ENCODE measurements around the gene MATCAP1. TPM values are rescaled to one million over a fixed set of nuclear protein-coding genes. Genes with fewer than 3 reads are reported as not detected.

Gene MATCAP1
- polyA plus RNA-seq, 4 donors, result 15.7 to 19.0 (median 18.2) TPM

GRCh38 chr16:67211674-67212073 lies 27.9 kb upstream of the MATCAP1 start:
- no peaks in the 10 kb centered on the region for H3K9me3 ChIP-seq (ENCODE audit: control insufficient read depth in 2 of 2, insufficient read depth in 1 of 2, low read depth in 1 of 2, low read length in 1 of 2)
- DNase-seq (no peak), FAIRE-seq (no peak)
- WGBS, 3 donors, result 85 to 91% (median 87%) methylated on average over 7 of the region's 7 CpGs
- peaks cover 0 to 5% (median 0%) of the 10 kb centered on the region in 3 donors for H3K4me1 ChIP-seq (ENCODE audit: control insufficient read depth in 3 of 3, insufficient read depth in 2 of 3, low read depth in 1 of 3, low read length in 2 of 3)
- H3K4me3 ChIP-seq (ENCODE audit: low read depth in 1 of 3, low read length in 3 of 3), result no peak overlapping the region
- H3K27me3 ChIP-seq (ENCODE audit: control insufficient read depth in 3 of 3, insufficient read depth in 3 of 3, low read length in 3 of 3), result no peaks in the 10 kb centered on the region
- peaks cover 0 to 39% (median 0%) of the 10 kb centered on the region in 3 donors for H3K36me3 ChIP-seq (ENCODE audit: control insufficient read depth in 3 of 3, insufficient read depth in 2 of 3, low read depth in 1 of 3, low read length in 3 of 3)
- H3K27ac ChIP-seq (ENCODE audit: low read depth in 1 of 3, low read length in 2 of 3), result no peak overlapping the region

GRCh38 chr16:67210069-67210937 lies 26.5 kb upstream of the MATCAP1 start:
- FAIRE-seq, result no peak
- no peaks in the 10 kb centered on the region for H3K27me3 ChIP-seq (ENCODE audit: control insufficient read depth in 3 of 3, insufficient read depth in 3 of 3, low read length in 3 of 3)
- H3K9me3 ChIP-seq (ENCODE audit: control insufficient read depth in 2 of 2, insufficient read depth in 1 of 2, low read depth in 1 of 2, low read length in 1 of 2), result no peaks in the 10 kb centered on the region
- peaks cover 0 to 42% (median 0%) of the 10 kb centered on the region in 3 donors for H3K36me3 ChIP-seq (ENCODE audit: control insufficient read depth in 3 of 3, insufficient read depth in 2 of 3, low read depth in 1 of 3, low read length in 3 of 3)
- H3K27ac ChIP-seq (ENCODE audit: low read depth in 1 of 3, low read length in 2 of 3), result no peak overlapping the region
- WGBS, 3 donors, result 82 to 86% (median 84%) methylated on average over 25 of the region's 25 CpGs
- peaks cover 0 to 5% (median 0%) of the 10 kb centered on the region in 3 donors for H3K4me1 ChIP-seq (ENCODE audit: control insufficient read depth in 3 of 3, insufficient read depth in 2 of 3, low read depth in 1 of 3, low read length in 2 of 3)
- DNase-seq, result no peak
- H3K4me3 ChIP-seq (ENCODE audit: low read depth in 1 of 3, low read length in 3 of 3), result no peak overlapping the region

DNA sequence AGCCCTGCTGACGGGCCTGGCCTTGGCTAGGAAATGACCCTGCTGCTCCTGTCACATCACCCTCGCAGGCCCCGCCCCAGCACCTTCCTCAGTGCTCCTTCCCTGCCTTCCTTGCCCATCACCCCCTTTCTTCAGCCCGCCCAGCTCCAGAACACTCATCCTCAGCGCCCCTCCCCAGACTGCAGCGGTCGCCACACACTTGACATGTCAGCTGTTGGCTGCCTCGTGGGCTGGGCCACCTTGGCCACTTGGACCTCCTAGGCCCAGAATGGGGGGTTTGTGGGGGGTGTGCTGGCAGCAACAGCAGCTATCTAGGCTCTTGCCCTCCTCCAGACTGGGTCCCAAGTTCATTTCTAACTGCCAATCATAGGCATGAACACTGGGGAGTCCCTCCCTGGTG lies 25.8 kb upstream of the MATCAP1 start:
- DNase-seq, result no peak
- 80 to 88% (median 85%) methylated on average over 7 to 8 of the region's 8 CpGs for WGBS, 3 donors
- Histone ChIP-seq H3K27ac (ENCODE audit: low read depth in 1 of 3, low read length in 2 of 3) (no peak overlapping the region), H3K36me3 (ENCODE audit: control insufficient read depth in 3 of 3, insufficient read depth in 2 of 3, low read depth in 1 of 3, low read length in 3 of 3) (peaks cover 0 to 42% (median 0%) of the 10 kb centered on the region in 3 donors), H3K4me3 (ENCODE audit: low read depth in 1 of 3, low read length in 3 of 3) (no peak overlapping the region), H3K4me1 (ENCODE audit: control insufficient read depth in 3 of 3, insufficient read depth in 2 of 3, low read depth in 1 of 3, low read length in 2 of 3) (peaks cover 0 to 5% (median 0%) of the 10 kb centered on the region in 3 donors), H3K9me3 (ENCODE audit: control insufficient read depth in 2 of 2, insufficient read depth in 1 of 2, low read depth in 1 of 2, low read length in 1 of 2) (no peaks in the 10 kb centered on the region), H3K27me3 (ENCODE audit: control insufficient read depth in 3 of 3, insufficient read depth in 3 of 3, low read length in 3 of 3) (no peaks in the 10 kb centered on the region)
- no peak for FAIRE-seq

GRCh38 chr16:67208154-67208896 lies 24.6 kb upstream of the MATCAP1 start:
- DNase-seq (no peak), FAIRE-seq (no peak)
- H3K4me1 ChIP-seq (ENCODE audit: control insufficient read depth in 3 of 3, insufficient read depth in 2 of 3, low read depth in 1 of 3, low read length in 2 of 3), result peaks cover 0 to 1% (median 0%) of the 10 kb centered on the region in 3 donors
- H3K27ac ChIP-seq (ENCODE audit: low read depth in 1 of 3, low read length in 2 of 3), result no peak overlapping the region
- WGBS, 3 donors, result 76 to 86% (median 86%) methylated on average over 10 to 11 of the region's 11 CpGs
- H3K27me3 ChIP-seq (ENCODE audit: control insufficient read depth in 3 of 3, insufficient read depth in 3 of 3, low read length in 3 of 3), result no peaks in the 10 kb centered on the region
- no peaks in the 10 kb centered on the region for H3K9me3 ChIP-seq (ENCODE audit: control insufficient read depth in 2 of 2, insufficient read depth in 1 of 2, low read depth in 1 of 2, low read length in 1 of 2)
- no peak overlapping the region for H3K4me3 ChIP-seq (ENCODE audit: low read depth in 1 of 3, low read length in 3 of 3)
- H3K36me3 ChIP-seq (ENCODE audit: control insufficient read depth in 3 of 3, insufficient read depth in 2 of 3, low read depth in 1 of 3, low read length in 3 of 3), result peaks cover 2 to 52% (median 8%) of the 10 kb centered on the region in 3 donors

DNA sequence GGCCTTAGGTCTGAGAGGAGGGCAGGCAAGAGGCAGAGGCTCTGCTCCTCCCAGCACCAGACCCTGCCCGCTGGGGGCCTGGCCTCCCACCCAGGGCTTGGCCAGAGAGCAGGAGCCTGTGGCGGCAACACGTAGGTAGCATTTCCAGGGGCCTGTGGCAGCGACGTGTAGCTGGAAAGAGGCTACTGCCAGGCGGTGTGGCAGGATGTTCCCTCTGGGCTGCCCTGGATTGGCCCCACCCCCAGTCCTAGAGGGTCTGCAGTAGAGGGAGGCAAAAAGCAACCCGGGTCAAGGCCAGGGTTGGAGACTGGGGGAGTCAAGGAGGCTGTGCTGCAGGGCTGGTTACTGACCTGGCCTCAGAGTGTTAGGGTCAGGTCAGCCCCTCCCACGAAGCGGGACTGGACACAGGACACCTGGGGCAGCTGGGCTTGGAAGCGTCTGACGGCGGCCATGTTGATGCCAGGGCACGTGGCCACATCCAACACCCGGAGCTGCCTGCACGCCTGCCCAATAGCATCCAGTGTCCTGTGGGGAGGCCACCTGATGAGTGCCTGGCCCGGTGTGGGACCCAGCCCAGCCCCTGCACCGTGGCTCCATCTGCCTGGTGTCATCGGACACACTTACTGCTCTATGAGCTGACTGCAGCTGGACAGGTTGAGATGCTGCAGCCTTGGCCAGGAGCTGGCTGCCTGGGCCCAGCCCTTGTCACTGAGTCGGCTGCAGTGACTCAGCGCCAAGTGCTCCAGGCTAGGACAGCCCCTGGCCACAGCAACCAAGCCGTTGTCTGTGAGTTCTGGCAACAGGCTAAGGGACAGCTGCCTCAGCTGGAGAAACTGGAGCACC lies 23.7 kb upstream of the MATCAP1 start:
- DNase-seq (no peak), FAIRE-seq (no peak)
- whole genome bisulfite sequencing, 3 donors, result 68 to 76% (median 75%) methylated on average over 21 of the region's 21 CpGs

DNA sequence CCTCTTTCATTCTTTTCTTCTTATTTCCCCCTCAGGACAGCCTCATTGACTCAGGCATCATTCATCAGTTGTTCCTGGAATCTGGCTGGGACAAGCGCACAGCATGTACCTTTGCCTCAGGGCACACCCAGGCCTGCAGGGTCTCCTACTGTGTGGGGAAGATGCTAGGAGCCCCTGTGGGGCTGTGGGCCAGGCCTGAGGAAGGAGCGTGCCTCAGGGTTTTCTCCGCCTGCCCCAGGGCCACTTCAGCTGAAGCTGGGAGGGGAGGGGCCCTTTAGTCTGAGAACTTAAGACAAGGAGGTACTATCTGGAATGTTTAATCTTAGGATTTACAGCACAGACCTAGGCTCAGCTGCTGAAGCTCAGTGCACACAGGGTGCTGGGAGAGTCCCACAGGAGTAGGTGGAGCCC lies 23.1 kb upstream of the MATCAP1 start:
- FAIRE-seq (no peak), DNase-seq (no peak)
- Histone ChIP-seq H3K27me3 (ENCODE audit: control insufficient read depth in 3 of 3, insufficient read depth in 3 of 3, low read length in 3 of 3) (no peaks in the 10 kb centered on the region), H3K9me3 (ENCODE audit: control insufficient read depth in 2 of 2, insufficient read depth in 1 of 2, low read depth in 1 of 2, low read length in 1 of 2) (no peaks in the 10 kb centered on the region), H3K36me3 (ENCODE audit: control insufficient read depth in 3 of 3, insufficient read depth in 2 of 3, low read depth in 1 of 3, low read length in 3 of 3) (peaks cover 2 to 67% (median 16%) of the 10 kb centered on the region in 3 donors), H3K4me1 (ENCODE audit: control insufficient read depth in 3 of 3, insufficient read depth in 2 of 3, low read depth in 1 of 3, low read length in 2 of 3) (no peaks in the 10 kb centered on the region), H3K4me3 (ENCODE audit: low read depth in 1 of 3, low read length in 3 of 3) (no peak overlapping the region), H3K27ac (ENCODE audit: low read depth in 1 of 3, low read length in 2 of 3) (no peak overlapping the region)
- WGBS, 3 donors, result 83 to 95% (median 92%) methylated on average over 3 of the region's 3 CpGs

More for the DNA sequence above, 23.7 kb upstream of the MATCAP1 start:
- Histone ChIP-seq H3K27me3 (ENCODE audit: control insufficient read depth in 3 of 3, insufficient read depth in 3 of 3, low read length in 3 of 3) (no peaks in the 10 kb centered on the region), H3K4me3 (ENCODE audit: low read depth in 1 of 3, low read length in 3 of 3) (no peak overlapping the region), H3K9me3 (ENCODE audit: control insufficient read depth in 2 of 2, insufficient read depth in 1 of 2, low read depth in 1 of 2, low read length in 1 of 2) (no peaks in the 10 kb centered on the region), H3K4me1 (ENCODE audit: control insufficient read depth in 3 of 3, insufficient read depth in 2 of 3, low read depth in 1 of 3, low read length in 2 of 3) (no peaks in the 10 kb centered on the region), H3K27ac (ENCODE audit: low read depth in 1 of 3, low read length in 2 of 3) (no peak overlapping the region), H3K36me3 (ENCODE audit: control insufficient read depth in 3 of 3, insufficient read depth in 2 of 3, low read depth in 1 of 3, low read length in 3 of 3) (peaks cover 2 to 61% (median 10%) of the 10 kb centered on the region in 3 donors)

- H3K27me3 ChIP-seq (ENCODE audit: control insufficient read depth in 3 of 3, insufficient read depth in 3 of 3, low read length in 3 of 3), result no peaks in the 10 kb centered on the region
- no peak for FAIRE-seq
- WGBS, 3 donors, result 90 to 93% (median 92%) methylated on average over 8 of the region's 8 CpGs
Measured at GRCh38 chr16:67206129-67206837, 22.5 kb upstream of the MATCAP1 start.

More at GRCh38 chr16:67206129-67206837, 22.5 kb upstream of the MATCAP1 start:
- H3K4me1 ChIP-seq (ENCODE audit: control insufficient read depth in 3 of 3, insufficient read depth in 2 of 3, low read depth in 1 of 3, low read length in 2 of 3), result no peaks in the 10 kb centered on the region
- H3K4me3 ChIP-seq (ENCODE audit: low read depth in 1 of 3, low read length in 3 of 3), result no peak overlapping the region
- no peak for DNase-seq
- no peaks in the 10 kb centered on the region for H3K9me3 ChIP-seq (ENCODE audit: control insufficient read depth in 2 of 2, insufficient read depth in 1 of 2, low read depth in 1 of 2, low read length in 1 of 2)
- no peak overlapping the region for H3K27ac ChIP-seq (ENCODE audit: low read depth in 1 of 3, low read length in 2 of 3)
- peaks cover 2 to 73% (median 21%) of the 10 kb centered on the region in 3 donors for H3K36me3 ChIP-seq (ENCODE audit: control insufficient read depth in 3 of 3, insufficient read depth in 2 of 3, low read depth in 1 of 3, low read length in 3 of 3)

All from small intestine (tissue), 7 donors.